H1 (cell line): ENCODE data around the gene DIP2B. TPM values are rescaled to one million over a fixed set of nuclear protein-coding genes. Genes with fewer than 3 reads are reported as not detected.

Source experiments
- CTCF ChIA-PET: fragments of 300-600 bp; sonication (Branson Sonifier 250); formaldehyde crosslinking; loops from one replicate; lab custom pipeline; 2021; ENCODE audit not compliant: partially characterized antibody; lab: Charles Lee
- POLR2A ChIA-PET: fragments of 300-600 bp; sonication (Branson Sonifier 250); formaldehyde crosslinking; loops from one replicate; lab custom pipeline; 2021; ENCODE audit warnings: inconsistent platforms; ENCODE audit not compliant: partially characterized antibody; lab: Charles Lee
- DNase-seq, 2 experiments: peaks; one replicate each; pipeline versions ENCODE4 v3.0.0 to v3.0.0-alpha.2; 2010 to 2022; ENCODE audit warnings: low spot score in 2 of 2, low read depth in 1 of 2, mixed read lengths in 1 of 2
- FAIRE-seq: peaks from 2 replicates; lab custom pipeline; 2011; peaks lifted over from hg19 to GRCh38; lab: Jason Lieb, UNC
- H2AFZ ChIP-seq: 2 replicates; pipeline ENCODE4 v1.8.1; 2012; ENCODE audit warnings: low read length, inconsistent platforms
- H2AK5ac ChIP-seq: 2 replicates; pipeline ENCODE4 v1.6.1; 2013; ENCODE audit warnings: low read depth, low read length
- H2BK120ac ChIP-seq: replicated peaks from 2 replicates; pipeline ENCODE3; 2013; ENCODE audit warnings: low read depth, low read length, inconsistent platforms
- H2BK12ac ChIP-seq: 2 replicates; pipeline ENCODE4 v1.6.1; 2013; ENCODE audit warnings: low read depth, low read length
- H2BK15ac ChIP-seq: 2 replicates; pipeline ENCODE4 v1.6.1; 2013; ENCODE audit warnings: low read length
- H2BK20ac ChIP-seq: 2 replicates; pipeline ENCODE4 v1.6.1; 2013; ENCODE audit warnings: low read length
- H2BK5ac ChIP-seq: 2 replicates; pipeline ENCODE4 v1.6.1; 2013; ENCODE audit warnings: low read depth, low read length
- H3K14ac ChIP-seq: 2 replicates; pipeline ENCODE4 v1.6.1; 2013; ENCODE audit warnings: inconsistent platforms; ENCODE audit not compliant: insufficient read length
- H3K18ac ChIP-seq: 2 replicates; pipeline ENCODE4 v1.6.1; 2013; ENCODE audit warnings: low read length; ENCODE audit errors: extremely low read depth
- H3K23ac ChIP-seq: 2 replicates; pipeline ENCODE4 v1.6.1; 2013; ENCODE audit warnings: inconsistent platforms; ENCODE audit not compliant: insufficient read length
- H3K23me2 ChIP-seq: 2 replicates; pipeline ENCODE4 v1.6.1; 2013; ENCODE audit warnings: low read depth, low read length
- H3K27ac ChIP-seq: 2 replicates; pipeline ENCODE4 v1.6.1; 2011; ENCODE audit warnings: low read depth, low read length, inconsistent platforms
- H3K27me3 ChIP-seq, 4 experiments: replicated peaks in 1 of 4; 1 replicate in 1 of 4; 2 replicates in 3 of 4; pipeline versions ENCODE4 v1.6.1 to v1.8.1; 2011 to 2013; ENCODE audit warnings: low read length in 3 of 4, mild to moderate bottlenecking in 3 of 4, inconsistent platforms in 2 of 4, mixed read lengths in 2 of 4, moderate library complexity in 1 of 4; ENCODE audit not compliant: control insufficient read depth in 3 of 4, insufficient read depth in 3 of 4; ENCODE audit errors: extremely low read depth in 1 of 4
- H3K36me3 ChIP-seq, 4 experiments: 2 replicates each; pipeline versions ENCODE4 v1.6.1 to v1.8.1; 2011 to 2013; ENCODE audit warnings: mild to moderate bottlenecking in 4 of 4, low read length in 3 of 4, moderate library complexity in 2 of 4, control low read depth in 1 of 4, inconsistent platforms in 1 of 4; ENCODE audit not compliant: insufficient read depth in 4 of 4, control insufficient read depth in 2 of 4
- H3K4ac ChIP-seq: replicated peaks from 2 replicates; pipeline ENCODE3; 2013; ENCODE audit warnings: low read length, low read depth, mixed read lengths, inconsistent platforms; ENCODE audit not compliant: insufficient read length
- H3K4me1 ChIP-seq, 4 experiments: replicated peaks in 1 of 4; 1 replicate in 1 of 4; 2 replicates in 3 of 4; pipeline versions ENCODE4 v1.6.1 to v1.8.1; 2011 to 2013; ENCODE audit warnings: low read length in 3 of 4, inconsistent platforms in 2 of 4, mixed read lengths in 1 of 4; ENCODE audit not compliant: insufficient read depth in 4 of 4, control insufficient read depth in 3 of 4
- H3K4me2 ChIP-seq, 2 experiments: 2 replicates each; pipeline versions ENCODE4 v1.6.1 to v1.8.1; 2011 to 2013; ENCODE audit warnings: low read depth in 2 of 2, low read length in 2 of 2, control low read depth in 1 of 2, inconsistent platforms in 1 of 2, mild to moderate bottlenecking in 1 of 2; ENCODE audit not compliant: insufficient read depth in 1 of 2
- H3K4me3 ChIP-seq, 4 experiments: fragments of 200-600, 300-600 bp in 1 of 4; sonication (generic), shearing (Covaris generic), sonication (Bioruptor Twin) in 1 of 4; 2 replicates each; pipeline versions ENCODE4 v1.5.1 to v1.8.1; 2011 to 2016; ENCODE audit warnings: low read length in 4 of 4, low read depth in 3 of 4, control low read depth in 2 of 4, inconsistent platforms in 2 of 4, mild to moderate bottlenecking in 2 of 4, mixed read lengths in 1 of 4, moderate library complexity in 1 of 4; ENCODE audit not compliant: insufficient read depth in 2 of 4; ENCODE audit errors: extremely low read depth in 1 of 4
- H3K56ac ChIP-seq: replicated peaks from 2 replicates; pipeline ENCODE3; 2013; ENCODE audit warnings: low read depth, mild to moderate bottlenecking, mixed read lengths, low read length, inconsistent platforms; ENCODE audit not compliant: insufficient read length
- H3K79me1 ChIP-seq: 2 replicates; pipeline ENCODE4 v1.6.1; 2013; ENCODE audit warnings: low read depth, low read length, control low read depth
- H3K79me2 ChIP-seq, 2 experiments: 2 replicates each; pipeline versions ENCODE4 v1.6.1 to v1.8.1; 2012 to 2013; ENCODE audit warnings: low read length in 2 of 2, mild to moderate bottlenecking in 2 of 2, inconsistent platforms in 1 of 2; ENCODE audit not compliant: insufficient read depth in 2 of 2, control insufficient read depth in 1 of 2
- H3K9ac ChIP-seq, 4 experiments: replicated peaks in 1 of 4; 1 replicate in 1 of 4; 2 replicates in 3 of 4; pipeline versions ENCODE4 v1.6.1 to v1.8.1; 2011 to 2013; ENCODE audit warnings: low read depth in 3 of 4, low read length in 3 of 4, control low read depth in 2 of 4, mild to moderate bottlenecking in 2 of 4, moderate library complexity in 2 of 4, inconsistent platforms in 1 of 4; ENCODE audit errors: extremely low read depth in 1 of 4
- H3K9me3 ChIP-seq, 2 experiments: 2 replicates each; pipeline versions ENCODE4 v1.6.1 to v1.8.1; 2012 to 2013; ENCODE audit warnings: mild to moderate bottlenecking in 2 of 2, moderate library complexity in 2 of 2, control low read depth in 1 of 2, inconsistent platforms in 1 of 2, low read depth in 1 of 2, low read length in 1 of 2, mixed read lengths in 1 of 2; ENCODE audit not compliant: insufficient read depth in 2 of 2
- H4K20me1 ChIP-seq, 2 experiments: replicated peaks in 1 of 2; 2 replicates each; pipeline versions ENCODE3 to v1.8.1; 2011 to 2013; ENCODE audit warnings: inconsistent platforms in 2 of 2, low read length in 2 of 2, mild to moderate bottlenecking in 1 of 2; ENCODE audit not compliant: insufficient read depth in 2 of 2, control insufficient read depth in 1 of 2
- H4K5ac ChIP-seq: 2 replicates; pipeline ENCODE4 v1.6.1; 2013; ENCODE audit warnings: low read length, low read depth, mixed read lengths, inconsistent platforms; ENCODE audit not compliant: insufficient read length
- H4K8ac ChIP-seq: 2 replicates; pipeline ENCODE4 v1.8.0; 2013; ENCODE audit warnings: mild to moderate bottlenecking, moderate library complexity, low read length, inconsistent platforms; ENCODE audit not compliant: insufficient read depth; ENCODE audit errors: extremely low read depth
- H4K91ac ChIP-seq: replicated peaks from 2 replicates; pipeline ENCODE3; 2013; ENCODE audit warnings: low read length, mixed read lengths, inconsistent platforms; ENCODE audit not compliant: insufficient read length
- CBX8 ChIP-seq: fragments of 300-800, 300-1000 bp; sonication (generic); IDR thresholded peaks from 2 replicates; pipeline ENCODE4 v1.7.1; 2016; ENCODE audit warnings: low read depth, low read length, borderline replicate concordance
- CTBP2 ChIP-seq: IDR thresholded peaks from 2 replicates; pipeline ENCODE4 v1.7.0; 2011; ENCODE audit warnings: borderline replicate concordance, mild to moderate bottlenecking, moderate library complexity, mixed read lengths, low read length; ENCODE audit not compliant: insufficient read depth, insufficient read length
- GTF2F1 ChIP-seq: IDR thresholded peaks from 2 replicates; pipeline ENCODE4 v1.6.1; 2012; ENCODE audit warnings: low read depth, low read length, improper control_type of control experiment, borderline replicate concordance
- MAFK ChIP-seq: IDR thresholded peaks from 2 replicates; pipeline ENCODE4 v1.6.1; 2012; ENCODE audit warnings: low read depth, mild to moderate bottlenecking, improper control_type of control experiment, low read length
- MAX ChIP-seq: IDR thresholded peaks from 2 replicates; pipeline ENCODE4 v1.6.1; 2012; ENCODE audit warnings: inconsistent platforms
- PHF8 ChIP-seq: fragments of 200-600 bp; sonication (generic); conservative IDR thresholded peaks from 2 replicates; pipeline ENCODE4 v1.7.1; 2012; ENCODE audit warnings: low read depth, mild to moderate bottlenecking, inconsistent platforms, low read length, moderate library complexity
- POU5F1 ChIP-seq: IDR thresholded peaks from 2 replicates; pipeline ENCODE4 v1.6.1; 2011; ENCODE audit warnings: low read depth, mild to moderate bottlenecking, low read length, moderate library complexity
- RFX5 ChIP-seq: IDR thresholded peaks from 2 replicates; pipeline ENCODE4 v1.6.1; 2011; ENCODE audit warnings: low read depth, low read length, improper control_type of control experiment, borderline replicate concordance
- RNF2 ChIP-seq: fragments of 200-900, 300-1000 bp; sonication (generic); IDR thresholded peaks from 2 replicates; pipeline ENCODE4 v1.7.1; 2016; ENCODE audit warnings: borderline replicate concordance, low read depth, mild to moderate bottlenecking, antibody characterized with exemption, low read length; ENCODE audit not compliant: poor library complexity, severe bottlenecking; ENCODE audit errors: missing control alignments
- SRF ChIP-seq: IDR thresholded peaks from 2 replicates; pipeline ENCODE4 v1.6.1; 2011; ENCODE audit warnings: mild to moderate bottlenecking, low read depth, low read length, moderate library complexity
- WGBS, 2 experiments: shearing (Covaris generic) in 1 of 2; methylation state at CpG; one replicate each; pipeline versions ENCODE4 v1.1.6 to v1.1.7; 2013 to 2015; ENCODE audit warnings: low lambda C conversion rate in 2 of 2, mixed read lengths in 2 of 2, inconsistent platforms in 1 of 2, low coverage in 1 of 2, missing lambda C conversion rate in 1 of 2; ENCODE audit not compliant: insufficient replicate concordance in 2 of 2, insufficient coverage in 1 of 2, insufficient read length in 1 of 2; ENCODE audit errors: extremely low coverage in 1 of 2, missing lambda C conversion rate in 1 of 2; 5-methylcytosine and 5-hydroxymethylcytosine counted together
- polyA plus RNA-seq, 7 experiments: library from polyadenylated mRNA; depleted of rRNA in 3 of 7; stranded (reverse) in 5 of 7; unstranded in 2 of 7; fragments of >200 nt in 5 of 7; fragments of 200-250 nt in 2 of 7; gene quantifications; 1 replicate in 5 of 7; 2 replicates in 1 of 7; 4 replicates in 1 of 7; pipeline versions ENCODE4 v1.2.1 to v1.2.3, GENCODE V29; 2011 to 2013; ENCODE audit warnings: missing spikeins in 2 of 7, mixed read lengths in 2 of 7
- total RNA-seq: library from RNA; stranded (reverse); fragmentation: NEBNext Ultra II Directional; extraction: Animal tissue kit (Norgen Biotek cat#: 25700); gene quantifications from 2 replicates; pipeline ENCODE4 v1.2.1, GENCODE V29; 2021

The DIP2B gene
- total and polyA plus RNA-seq, 2 of the 8 experiments (the other 6 are each of a cell fraction or from before 2014, with no cell fraction given), result 11.1 to 29.6 TPM

GRCh38 chr12:50742776-50743175, 238.0 kb downstream of the DIP2B start:
- Histone ChIP-seq H3K27ac (no peak overlapping the region), H3K4me3 (no peak overlapping the region), H3K18ac (no peak overlapping the region), H3K36me3 (peaks cover 13 to 43% (median 30%) of the 10 kb centered on the region in 4 experiments; a peak in 7 of 8 replicates), H3K4me2 (no peak overlapping the region), H3K23me2 (no peaks in the 10 kb centered on the region), H2BK5ac (no peak overlapping the region), H2BK12ac (no peak overlapping the region), H3K4ac (no peak overlapping the region), H3K56ac (no peak overlapping the region), H4K91ac (no peak overlapping the region), H3K79me1 (no peaks in the 10 kb centered on the region; the same call in 1 of the 2 replicates), H2BK120ac (no peak overlapping the region), H4K20me1 (no peaks in the 10 kb centered on the region), H4K5ac (no peak overlapping the region), H2AK5ac (no peak overlapping the region), H4K8ac (no peak overlapping the region), H3K14ac (no peak overlapping the region), H3K9me3 (no peaks in the 10 kb centered on the region), H3K79me2 (no peaks in the 10 kb centered on the region), H2BK15ac (no peak overlapping the region), H3K4me1 (no peaks in the 10 kb centered on the region), H2BK20ac (no peak overlapping the region), H2AFZ (no peak overlapping the region), H3K23ac (no peak overlapping the region), H3K27me3 (no peaks in the 10 kb centered on the region), H3K9ac (no peak overlapping the region)
- FAIRE-seq, result no peak
- ChIA-PET CTCF (no interaction called here), POLR2A (no interaction called here)
- 95% methylated on average over 7 of the region's 7 CpGs; no CpG with 5 or more reads in 1 of the 2 experiments for WGBS, 2 experiments
- TF ChIP-seq CTBP2 (no peak), GTF2F1 (no peak), PHF8 (no peak), CBX8 (no peak), RFX5 (no peak), SRF (no peak), POU5F1 (no peak), MAX (no peak), MAFK (no peak), RNF2 (no peak)
- no peak for DNase-seq
